HEK293T (cell line): ENCODE data around the gene DNAI2.
"Not testable (repeated sequence)": the region's sequence is repeated elsewhere in the genome, so short reads cannot be mapped to it uniquely, and the experiment has no call there.

ENCODE experiments used
- BHLHE40 ChIP-seq: fragments of 450-650 bp; IDR thresholded peaks from 2 replicates; pipeline ENCODE4 v1.6.1; 2016; ENCODE audit warnings: mild to moderate bottlenecking, moderate library complexity, borderline replicate concordance
- CTBP1 ChIP-seq: fragments of 450-650 bp; IDR thresholded peaks from 2 replicates; pipeline ENCODE4 v1.6.1; 2016; ENCODE audit warnings: borderline replicate concordance
- ELF4 ChIP-seq: fragments of 450-650 bp; IDR thresholded peaks from 2 replicates; pipeline ENCODE4 v1.6.1; 2017; ENCODE audit warnings: antibody characterized with exemption
- FOXA1 ChIP-seq: fragments of 450-650 bp; IDR thresholded peaks from 2 replicates; pipeline ENCODE4 v1.6.1; 2016; ENCODE audit warnings: mild to moderate bottlenecking
- FOXK2 ChIP-seq: fragments of 450-650 bp; IDR thresholded peaks from 2 replicates; pipeline ENCODE4 v1.6.1; 2016; ENCODE audit warnings: mild to moderate bottlenecking
- FOXM1 ChIP-seq: fragments of 450-650 bp; IDR thresholded peaks from 2 replicates; pipeline ENCODE4 v1.6.1; 2017; ENCODE audit warnings: mild to moderate bottlenecking, borderline replicate concordance
- HDGF ChIP-seq: fragments of 450-650 bp; IDR thresholded peaks from 2 replicates; pipeline ENCODE4 v1.6.1; 2017; ENCODE audit warnings: antibody characterized with exemption, borderline replicate concordance
- LEF1 ChIP-seq: fragments of 450-650 bp; IDR thresholded peaks from 2 replicates; pipeline ENCODE4 v1.6.1; 2017; ENCODE audit warnings: mild to moderate bottlenecking, borderline replicate concordance
- NFRKB ChIP-seq: fragments of 450-650 bp; IDR thresholded peaks from 2 replicates; pipeline ENCODE4 v1.6.1; 2016; ENCODE audit warnings: mild to moderate bottlenecking, moderate library complexity
- SP1 ChIP-seq: fragments of 450-650 bp; IDR thresholded peaks from 2 replicates; pipeline ENCODE4 v1.6.1; 2017
- SUZ12 ChIP-seq: fragments of 450-650 bp; IDR thresholded peaks from 2 replicates; pipeline ENCODE4 v1.6.1; 2016; ENCODE audit warnings: mild to moderate bottlenecking
- TARDBP ChIP-seq: fragments of 450-650 bp; IDR thresholded peaks from 2 replicates; pipeline ENCODE4 v1.6.1; 2016
- ZNF384 ChIP-seq: fragments of 450-650 bp; IDR thresholded peaks from 2 replicates; pipeline ENCODE4 v1.6.1; 2016
- TF ChIP-seq, protein P1 (sequence below): fragments of 450-650 bp; IDR thresholded peaks from 2 replicates; pipeline ENCODE4 v1.6.1; 2016

DNA sequence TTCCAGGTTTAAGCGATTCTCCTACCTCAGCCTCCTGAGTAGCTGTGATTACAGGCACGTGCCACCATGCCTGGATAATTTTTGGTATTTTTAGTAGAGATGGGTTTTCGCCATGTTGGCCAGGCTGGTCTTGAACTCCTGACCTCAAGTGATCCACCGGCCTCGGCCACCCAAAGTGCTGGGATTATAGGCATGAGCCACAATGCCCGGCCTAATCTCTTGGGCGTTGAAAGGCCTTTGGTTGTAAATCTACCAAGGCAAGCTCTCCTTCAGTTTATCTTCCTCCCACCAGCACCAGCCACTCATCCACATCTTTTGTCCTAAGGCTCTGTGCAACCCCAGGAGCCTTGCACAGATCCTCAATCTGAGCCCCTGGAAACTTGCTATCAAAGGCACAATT lies 5.6 kb downstream of the DNAI2 start:
- not testable (repeated sequence) for TF ChIP-seq ZNF384, FOXA1, BHLHE40, FOXM1, SUZ12, ELF4, SP1, FOXK2, TARDBP, NFRKB, CTBP1, HDGF, LEF1
- TF ChIP-seq, protein P1, sequence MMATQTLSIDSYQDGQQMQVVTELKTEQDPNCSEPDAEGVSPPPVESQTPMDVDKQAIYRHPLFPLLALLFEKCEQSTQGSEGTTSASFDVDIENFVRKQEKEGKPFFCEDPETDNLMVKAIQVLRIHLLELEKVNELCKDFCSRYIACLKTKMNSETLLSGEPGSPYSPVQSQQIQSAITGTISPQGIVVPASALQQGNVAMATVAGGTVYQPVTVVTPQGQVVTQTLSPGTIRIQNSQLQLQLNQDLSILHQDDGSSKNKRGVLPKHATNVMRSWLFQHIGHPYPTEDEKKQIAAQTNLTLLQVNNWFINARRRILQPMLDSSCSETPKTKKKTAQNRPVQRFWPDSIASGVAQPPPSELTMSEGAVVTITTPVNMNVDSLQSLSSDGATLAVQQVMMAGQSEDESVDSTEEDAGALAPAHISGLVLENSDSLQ: not testable (repeated sequence)
